Activated CD4-positive, alpha-beta T cell treated with anti-CD3 and anti-CD28 coated beads for 4 hours (primary cell): ENCODE results near the gene HLA-DRB5.
"Not testable (repeated sequence)": the region's sequence is repeated elsewhere in the genome, so short reads cannot be mapped to it uniquely, and the experiment has no call there.

Source experiments
- DNase-seq, 2 donors: peaks; one replicate each; pipeline ENCODE4 v3.0.0-alpha.2; 2020

Gene HLA-DRB5

GRCh38 chr6:32501016-32501415, 29.1 kb downstream of the HLA-DRB5 start:
- no peak for DNase-seq

- no peak for DNase-seq
Observed at GRCh38 chr6:32492351-32492750, 37.7 kb downstream of the HLA-DRB5 start.

DNA sequence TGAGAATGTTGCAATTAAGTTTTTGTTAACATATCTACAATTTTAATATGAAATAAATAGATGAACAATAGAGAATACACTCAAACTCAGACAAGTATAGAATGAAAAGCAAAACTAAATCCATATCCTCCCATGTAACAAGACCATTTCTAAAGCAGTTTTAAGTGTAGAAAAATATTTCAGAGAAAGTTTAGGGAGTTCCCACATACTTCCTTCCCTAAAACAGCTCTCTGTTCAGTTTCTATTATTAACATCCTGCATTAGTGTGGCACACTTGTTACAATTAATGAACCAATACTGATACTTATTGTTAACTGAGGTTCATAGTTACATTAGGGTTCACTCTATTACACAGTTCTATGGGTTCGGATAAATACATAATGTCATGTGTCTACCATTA, 38.4 kb downstream of the HLA-DRB5 start:
- DNase-seq, result no peak

- no peak for DNase-seq
Observed at GRCh38 chr6:32488083-32488482, 42.0 kb downstream of the HLA-DRB5 start.

GRCh38 chr6:32484614-32484998, 45.5 kb downstream of the HLA-DRB5 start:
- no peak for DNase-seq

DNA sequence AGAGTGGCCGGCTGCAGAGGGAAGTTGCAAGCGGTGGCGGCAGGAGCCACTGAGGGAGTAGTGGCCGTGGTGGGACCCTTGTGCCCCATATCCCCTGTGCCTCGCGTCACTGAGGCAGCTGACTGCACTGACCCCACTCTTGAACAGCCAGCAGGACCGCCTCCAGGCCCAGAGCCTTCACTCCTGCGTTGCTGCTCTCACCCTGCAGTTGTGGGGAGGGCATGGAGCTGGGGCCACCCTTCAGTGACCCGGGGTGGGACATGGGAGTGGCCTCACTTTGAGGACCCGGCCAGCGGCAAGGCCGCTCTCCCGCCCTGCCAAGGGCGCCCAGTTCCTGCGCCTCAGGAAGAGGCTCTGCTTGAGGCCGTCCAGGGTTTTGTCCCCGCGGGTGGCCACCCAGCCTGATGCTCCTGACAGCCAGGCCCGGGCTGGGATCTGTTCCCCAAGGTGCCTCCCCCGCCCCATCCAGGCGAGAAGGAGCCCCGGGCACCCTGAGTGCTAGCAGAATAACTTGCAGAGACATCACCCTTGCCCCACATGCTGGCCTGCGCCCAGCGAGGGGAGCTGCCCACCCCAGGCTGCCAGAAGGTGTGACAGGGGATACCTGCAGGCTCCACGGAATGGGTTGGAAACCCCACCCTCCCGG, 46.0 kb downstream of the HLA-DRB5 start:
- no peak for DNase-seq

DNA sequence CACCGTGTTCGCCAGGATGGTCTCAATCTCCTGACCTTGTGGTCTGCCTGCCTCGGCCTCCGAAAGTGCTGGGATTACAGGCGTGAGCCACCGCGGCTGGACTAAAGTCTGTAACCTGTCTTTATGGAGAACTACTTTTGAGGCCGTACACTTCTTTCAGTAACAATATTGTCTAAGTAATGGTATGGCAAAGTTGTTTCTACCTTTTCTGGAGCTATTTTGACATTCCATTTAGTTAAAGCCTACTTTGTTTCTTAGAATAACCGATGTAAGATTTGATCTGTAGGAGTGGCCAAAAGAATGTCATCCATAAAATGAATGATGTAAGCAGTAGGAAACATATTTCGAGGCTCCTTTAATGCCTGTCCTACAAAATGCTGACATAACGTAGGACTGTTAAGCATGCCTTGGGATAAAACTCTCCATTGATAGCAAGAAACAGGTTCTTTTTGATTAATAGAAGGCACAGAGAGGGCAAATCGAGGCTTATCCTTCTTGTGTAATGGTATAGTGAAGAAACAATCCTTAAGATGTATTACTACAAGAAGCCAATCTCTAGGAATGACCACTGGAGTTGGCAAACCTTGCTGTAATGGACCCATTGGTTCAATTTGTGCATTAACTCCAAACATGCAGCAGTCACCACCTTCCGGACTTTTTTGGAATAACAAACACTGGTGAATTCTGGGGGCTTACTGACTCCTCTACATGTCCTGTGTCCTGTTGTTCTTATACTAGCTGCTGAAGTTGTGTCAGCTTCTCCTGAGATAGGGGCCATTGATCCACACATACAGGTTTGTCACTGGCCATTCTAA, 54.5 kb downstream of the HLA-DRB5 start:
- DNase-seq, result no peak

- not testable (repeated sequence) for DNase-seq
Observed at GRCh38 chr6:32473376-32474348, 56.4 kb downstream of the HLA-DRB5 start.

- no peak for DNase-seq
Observed at GRCh38 chr6:32472781-32473375, 57.2 kb downstream of the HLA-DRB5 start.

DNA sequence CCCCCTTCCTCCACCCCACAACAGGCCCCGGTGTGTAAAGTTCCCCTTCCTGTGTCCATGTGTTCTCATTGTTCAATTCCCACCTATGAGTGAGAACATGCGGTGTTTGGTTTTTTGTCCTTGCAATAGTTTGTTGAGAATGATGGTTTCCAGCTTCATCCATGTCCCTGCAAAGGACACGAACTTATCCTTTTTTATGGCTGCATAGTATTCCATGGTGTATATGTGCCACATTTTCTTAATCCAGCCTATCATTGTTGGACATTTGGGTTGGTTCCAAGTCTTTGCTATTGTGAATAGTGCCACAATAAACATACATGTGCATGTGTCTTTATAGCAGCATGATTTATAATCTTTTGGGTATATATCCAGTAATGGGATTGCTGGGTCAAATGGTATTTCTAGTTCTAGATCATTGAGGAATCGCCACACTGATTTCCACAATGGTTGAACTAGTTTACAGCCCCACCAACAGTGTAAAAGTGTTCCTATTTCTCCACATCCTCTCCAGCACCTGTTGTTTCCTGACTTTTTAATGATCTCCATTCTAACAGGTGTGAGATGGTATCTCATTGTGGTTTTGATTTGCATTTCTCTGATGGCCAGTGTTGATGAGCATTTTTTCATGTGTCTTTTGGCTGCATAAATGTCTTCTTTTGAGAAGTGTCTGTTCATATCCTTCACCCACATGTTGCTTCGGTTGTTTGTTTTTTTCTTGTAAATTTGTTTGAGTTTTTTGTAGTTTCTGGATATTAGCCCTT, 62.2 kb downstream of the HLA-DRB5 start:
- not testable (repeated sequence) for DNase-seq
